GM21390 (cell line): ENCODE data around the gene NEU2.

Experiments
- ATAC-seq: cut with Tn5 transposase; IDR thresholded peaks from one replicate; pipeline ENCODE4 v1.9.1; 2021; ENCODE audit not compliant: unreplicated experiment

NEU2 gene

DNA sequence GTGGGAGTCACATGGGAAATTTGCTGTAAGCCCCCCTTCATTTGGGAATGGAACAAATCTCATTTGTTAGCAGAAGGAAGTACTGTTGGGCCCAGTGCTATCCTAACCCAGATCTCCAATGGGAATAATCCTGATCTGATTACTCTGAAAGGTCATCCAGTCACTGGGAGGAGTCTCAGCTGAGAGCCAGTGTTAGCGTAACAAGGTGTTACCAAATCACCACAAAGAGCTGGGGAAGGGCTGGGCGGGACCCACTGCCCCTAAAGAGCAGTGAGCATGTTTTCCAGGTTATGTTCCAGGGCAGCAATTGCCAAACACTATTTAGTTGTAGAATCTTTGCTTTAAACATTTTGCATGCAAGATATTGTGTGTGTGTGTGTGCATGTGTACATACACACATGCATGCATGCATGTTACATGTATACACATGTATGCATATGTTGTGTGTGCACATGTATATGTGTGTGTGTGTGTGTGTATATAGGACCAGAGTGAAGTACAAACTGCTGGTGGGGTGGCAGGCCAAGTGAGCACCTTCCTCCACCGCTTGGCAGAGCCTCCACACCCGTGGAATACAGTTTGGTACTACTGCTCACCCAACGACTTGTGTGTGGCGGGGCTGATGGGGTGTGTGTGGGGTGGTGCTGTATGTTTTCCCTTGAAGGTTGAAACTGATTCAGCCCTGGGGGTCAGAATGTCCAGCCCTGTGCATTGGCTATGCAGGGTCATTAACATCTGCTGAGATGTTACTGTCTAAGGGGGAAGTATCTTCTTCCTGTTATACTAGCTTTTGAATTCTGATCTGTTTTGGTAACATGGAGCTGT is 42.9 kb downstream of the NEU2 start:
- ATAC-seq: peak; percentile 35

DNA sequence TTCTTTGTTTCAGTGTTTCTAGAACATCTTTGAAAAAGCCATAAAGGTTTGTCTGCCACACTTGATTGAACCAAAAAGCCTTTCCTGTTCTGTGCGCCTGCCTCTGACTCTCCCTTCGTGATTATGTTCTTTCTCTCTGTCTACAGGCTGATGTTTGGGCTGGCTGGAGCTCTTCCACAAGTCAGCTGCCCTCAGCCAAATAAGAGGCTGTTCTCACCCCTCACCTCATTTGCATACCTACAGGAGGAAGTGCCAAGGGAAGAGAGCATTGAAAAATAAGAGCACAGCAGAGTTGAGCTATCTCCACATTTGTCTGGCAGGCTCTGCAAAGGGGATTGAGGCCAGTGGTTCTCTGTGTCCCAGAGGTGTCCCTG is 43.5 kb downstream of the NEU2 start:
- ATAC-seq: peak; percentile 56

DNA sequence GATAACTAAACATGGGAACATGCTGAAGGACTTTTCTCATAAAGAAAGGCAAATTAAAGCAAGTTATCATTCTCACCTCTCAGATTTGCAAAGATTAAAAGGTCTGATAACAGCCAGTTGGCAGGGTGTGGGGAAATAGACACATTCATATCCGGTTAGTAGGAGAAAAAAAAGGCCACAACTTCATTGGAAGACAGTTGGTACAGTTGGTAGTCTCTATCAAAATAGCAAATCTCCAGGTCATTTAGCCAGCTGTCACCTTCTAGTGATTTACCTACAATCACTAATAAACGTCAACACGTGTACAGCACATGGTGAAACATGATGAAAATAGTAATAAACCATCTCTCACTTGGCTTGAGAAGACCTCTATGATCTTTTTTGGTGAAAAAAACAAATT is 44.3 kb downstream of the NEU2 start:
- no peak for ATAC-seq

DNA sequence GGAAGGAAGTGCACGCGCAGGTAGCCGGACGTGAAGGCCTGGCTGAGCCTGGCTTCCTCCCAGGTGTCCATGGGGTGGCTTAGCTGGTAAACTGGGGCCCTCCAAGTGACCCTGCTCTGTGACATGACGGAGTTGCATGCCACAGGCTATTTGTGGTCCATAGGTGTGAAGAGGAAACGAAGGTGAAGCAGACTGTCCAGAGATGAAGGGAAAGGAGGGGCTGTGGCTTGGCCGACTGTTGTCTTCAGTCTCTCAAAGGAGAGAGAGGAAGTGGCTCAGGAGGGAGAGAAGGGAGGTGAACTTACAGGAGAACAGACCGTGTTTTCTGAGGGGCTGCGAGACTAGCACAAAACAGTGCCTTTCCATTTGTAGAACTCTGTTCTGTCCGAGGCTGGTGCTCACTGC is 47.0 kb downstream of the NEU2 start:
- peak; percentile 31 for ATAC-seq

DNA sequence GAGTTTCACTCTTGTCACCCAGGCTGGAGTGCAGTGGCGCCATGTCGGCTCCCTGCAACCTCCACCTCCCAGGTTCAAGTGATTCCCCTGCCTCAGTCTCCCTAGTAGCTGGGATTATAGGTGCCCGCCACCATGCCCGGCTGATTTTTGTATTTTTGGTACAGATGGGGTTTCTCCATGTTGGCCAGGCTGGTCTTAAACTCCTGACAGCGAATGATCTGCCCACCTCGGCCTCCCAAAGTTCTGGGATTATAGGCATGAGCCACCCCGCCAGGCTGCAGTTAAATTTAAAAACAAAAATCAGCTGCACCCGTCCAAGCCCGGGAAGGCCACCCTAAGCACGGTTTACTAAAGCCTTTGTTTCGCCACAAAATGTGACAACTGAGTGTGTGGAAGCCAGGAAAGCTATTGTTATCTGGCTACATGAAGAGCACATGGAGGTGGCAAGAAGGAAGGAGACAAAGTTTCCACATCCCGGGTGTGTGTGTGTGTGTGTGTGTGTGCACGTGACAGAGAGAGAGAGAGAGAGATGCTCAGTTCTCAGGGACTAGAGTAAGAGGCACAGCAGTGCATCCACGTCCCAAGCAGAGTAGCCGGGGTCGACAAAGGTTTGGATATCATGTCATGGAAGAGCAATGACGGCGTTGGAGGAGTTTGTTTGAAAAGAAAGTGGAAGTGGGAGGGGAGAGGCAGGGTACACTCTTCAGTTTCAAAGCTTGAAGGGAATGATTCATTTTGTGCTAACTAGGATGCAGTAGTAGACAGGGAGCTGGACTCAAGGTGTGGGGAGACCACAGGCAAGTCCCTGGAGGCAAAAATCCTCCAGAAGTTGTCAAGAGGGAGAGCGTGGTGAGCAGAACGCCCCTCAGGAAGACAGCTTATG is 47.7 kb downstream of the NEU2 start:
- ATAC-seq: no peak

DNA sequence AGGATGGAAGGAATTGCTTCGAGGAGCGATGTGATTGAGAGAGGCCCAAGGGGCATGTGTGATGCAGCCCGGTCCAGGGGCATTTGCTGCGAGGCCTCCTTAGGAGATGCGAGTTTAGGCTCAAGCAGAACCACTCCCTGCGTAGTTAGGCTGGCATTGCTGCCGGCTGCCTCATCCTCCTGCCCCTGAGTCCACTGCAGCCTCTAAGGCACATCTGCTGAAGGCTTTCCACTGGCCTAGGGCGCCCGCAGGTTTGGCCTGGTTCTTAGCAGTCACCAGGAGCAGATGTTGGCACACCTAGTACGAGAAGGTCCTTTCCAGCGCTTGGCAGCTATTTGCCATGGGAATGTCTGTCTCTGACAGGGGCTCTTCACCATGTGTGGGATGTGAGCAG is 48.4 kb downstream of the NEU2 start:
- no peak for ATAC-seq

DNA sequence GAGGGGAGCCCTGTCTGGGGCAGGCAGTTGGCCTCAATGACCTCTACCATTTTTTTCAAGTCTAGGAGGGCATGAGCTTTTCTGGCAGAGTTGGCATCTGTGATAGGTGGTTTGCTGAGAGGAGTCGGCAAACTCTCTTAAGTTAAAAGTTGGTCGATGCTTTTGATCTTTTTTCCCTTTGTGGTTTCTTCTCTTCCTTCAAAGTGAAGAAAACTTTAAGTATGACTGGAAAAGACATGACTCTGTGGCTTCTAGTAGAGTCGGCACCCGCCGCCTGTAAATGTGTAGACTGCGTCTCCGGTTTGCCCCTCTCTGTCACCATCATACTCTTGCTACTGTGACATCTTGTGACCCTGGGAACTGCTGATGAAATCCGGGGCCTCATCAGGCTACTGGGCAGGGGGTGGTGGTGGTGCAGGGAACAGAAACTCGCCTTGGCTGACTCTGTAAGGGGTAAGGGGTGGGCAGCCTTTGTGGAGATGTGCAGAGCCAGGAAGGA is 48.8 kb downstream of the NEU2 start:
- ATAC-seq: no peak

DNA sequence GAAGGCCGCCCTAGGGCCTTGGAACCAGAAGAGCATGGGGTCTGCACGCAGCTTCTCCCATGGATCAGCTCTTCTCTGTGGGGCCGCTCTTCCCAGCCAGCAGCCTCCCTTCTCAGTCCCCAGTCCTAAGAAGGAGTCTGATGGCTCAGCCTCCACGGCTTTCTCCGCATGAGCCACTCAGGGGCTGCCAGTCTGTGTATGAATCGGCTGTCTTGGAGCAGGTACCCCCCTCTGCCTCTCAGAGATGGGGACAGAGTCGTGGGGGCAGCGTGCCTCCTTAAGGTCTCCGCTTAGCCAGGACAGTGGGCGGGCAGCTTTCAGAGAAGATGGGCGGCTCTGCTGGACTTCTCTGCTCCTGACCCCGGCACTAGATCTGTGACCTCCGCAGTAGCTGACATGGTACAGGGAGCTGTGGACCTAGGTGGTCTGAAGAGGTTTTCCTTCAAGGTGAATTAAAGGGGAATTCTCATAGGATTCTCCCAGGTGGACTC is 49.3 kb downstream of the NEU2 start:
- peak; percentile 0 for ATAC-seq

DNA sequence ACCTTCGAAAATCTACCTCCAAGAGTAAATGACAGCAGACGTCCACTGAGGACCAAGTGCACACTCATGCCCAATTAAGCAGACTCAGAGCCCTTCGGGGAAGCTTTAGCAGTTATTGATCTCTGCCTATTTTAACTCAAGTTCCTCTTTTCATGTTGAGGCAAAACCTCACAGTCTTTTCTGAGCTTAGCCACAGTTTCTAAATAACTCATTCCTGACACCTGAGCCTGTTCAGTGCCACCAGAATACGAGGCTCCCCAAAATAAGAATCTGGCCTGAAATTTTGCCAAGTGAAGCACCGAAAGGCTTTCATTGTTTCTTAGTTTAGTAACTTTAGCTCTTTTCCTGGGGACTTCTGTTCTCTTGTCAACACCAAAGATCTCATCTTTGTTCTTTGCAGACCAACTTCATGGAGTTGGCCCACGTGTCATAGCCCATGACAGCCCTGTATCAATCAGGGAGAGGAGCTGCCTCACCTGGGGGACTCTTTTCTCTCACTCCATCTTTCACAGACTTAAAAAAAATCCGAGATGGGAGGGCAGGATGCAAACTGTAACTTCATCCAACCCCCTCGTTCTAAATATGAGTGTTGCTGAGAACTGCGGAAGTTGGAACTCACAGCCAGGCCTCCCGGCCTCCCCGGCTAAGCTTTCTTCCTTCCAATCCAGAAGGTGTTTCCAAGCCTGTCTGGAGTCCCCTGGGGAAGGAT is 49.9 kb downstream of the NEU2 start:
- ATAC-seq: peak; percentile 45

DNA sequence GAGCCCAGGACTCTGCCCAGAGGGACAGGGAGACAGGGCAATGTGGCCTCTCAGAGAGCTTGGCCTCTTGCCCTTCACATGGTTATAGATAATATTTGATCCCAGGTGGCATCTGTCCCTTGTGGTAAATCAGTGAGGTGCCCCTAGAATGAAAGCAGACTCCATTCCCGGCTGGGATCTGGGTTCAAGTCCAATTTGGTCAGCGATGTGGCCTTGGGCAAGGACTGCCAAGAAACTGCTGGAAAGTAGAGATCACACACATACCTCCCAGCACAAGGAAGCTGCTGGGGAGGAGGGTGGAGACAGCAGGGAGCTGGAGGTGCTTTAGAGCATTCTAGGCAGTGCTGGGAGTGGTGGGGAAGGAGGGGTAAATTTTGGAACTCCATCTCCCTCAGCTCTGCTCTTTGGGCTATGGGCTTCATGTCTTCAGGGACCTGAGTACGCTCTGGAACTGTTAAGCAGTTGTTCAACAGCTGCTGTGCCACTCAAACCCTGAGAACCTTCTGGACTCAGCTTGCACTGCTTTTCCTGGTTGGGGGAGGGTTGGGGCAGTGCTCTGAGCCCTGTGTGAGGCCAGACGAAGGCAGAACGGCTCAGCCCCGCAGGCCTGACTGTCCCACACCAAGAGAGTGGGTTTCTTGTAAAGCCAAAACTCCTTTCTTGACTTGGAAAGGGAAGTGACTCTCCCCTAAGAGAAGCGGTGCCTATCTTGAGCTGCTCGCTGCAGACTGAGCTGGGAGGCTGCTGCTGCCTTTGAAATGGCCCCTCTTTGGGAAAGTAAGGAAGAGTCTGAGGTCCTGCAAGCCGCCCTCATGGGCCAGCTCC is 50.7 kb downstream of the NEU2 start:
- no peak for ATAC-seq

DNA sequence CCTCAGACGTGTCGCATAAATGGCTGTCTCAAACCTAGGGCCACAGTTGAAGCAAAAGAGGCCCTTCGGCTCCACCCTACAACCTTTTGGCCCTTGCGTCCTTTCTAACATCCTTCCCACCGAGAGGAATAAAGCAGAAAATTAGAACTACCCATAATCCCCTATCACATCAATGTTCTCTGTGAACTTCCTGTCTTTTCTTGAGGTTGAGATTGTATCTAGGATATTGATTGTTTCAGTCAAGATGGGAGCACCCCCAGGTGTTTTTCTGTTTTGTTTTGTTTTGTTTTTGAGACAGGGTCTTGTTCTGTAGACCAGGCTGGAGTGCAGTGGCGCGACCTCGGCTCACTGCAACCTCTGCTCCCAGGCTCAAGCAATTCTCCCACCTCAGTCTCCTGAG is 51.3 kb downstream of the NEU2 start:
- ATAC-seq: no peak

DNA sequence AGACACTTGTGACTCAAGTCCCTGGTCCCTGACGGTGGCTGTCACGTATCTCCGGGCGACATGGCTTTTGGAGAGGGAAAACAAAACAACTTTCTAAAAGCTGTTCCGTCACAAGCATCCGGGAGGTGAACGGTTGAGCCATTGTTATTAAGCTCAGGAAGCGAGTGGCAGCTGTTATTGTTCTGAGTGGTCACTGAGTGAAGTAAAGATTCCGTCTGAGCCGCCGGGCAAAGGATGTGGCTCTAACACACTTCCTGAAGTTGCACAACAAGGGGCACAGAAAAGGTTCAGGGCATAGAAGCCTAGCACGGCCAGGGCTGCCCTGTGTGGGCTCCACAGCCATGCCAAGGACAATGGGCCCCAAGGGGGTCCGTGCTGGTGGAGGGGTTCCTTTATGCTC is 52.0 kb downstream of the NEU2 start:
- ATAC-seq: no peak
